ENCODE data around the gene FA2H.
"Not testable (repeated sequence)": the region's sequence is repeated elsewhere in the genome, so short reads cannot be mapped to it uniquely, and the experiment has no call there.

FA2H gene

DNA sequence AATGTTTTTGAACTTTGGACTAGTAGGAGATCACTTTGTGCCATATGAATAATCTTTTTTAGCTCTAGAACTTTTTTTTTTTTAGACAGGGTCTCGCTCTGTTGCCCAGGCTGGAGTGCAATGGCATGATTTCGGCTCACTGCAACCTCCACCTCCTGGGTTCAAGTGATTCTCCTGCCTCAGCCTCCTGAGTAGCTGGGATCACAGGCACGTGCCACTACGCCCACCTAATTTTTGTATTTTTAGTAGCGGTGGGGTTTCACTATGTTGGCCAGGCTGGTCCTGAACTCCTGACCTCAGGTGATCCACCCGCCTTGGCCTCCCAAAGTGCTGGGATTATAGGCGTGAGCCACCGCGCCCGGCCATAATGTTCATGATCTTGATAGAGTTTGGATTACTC lies 105.7 kb downstream of the FA2H start:
- not testable (repeated sequence) for DNase-seq

DNA sequence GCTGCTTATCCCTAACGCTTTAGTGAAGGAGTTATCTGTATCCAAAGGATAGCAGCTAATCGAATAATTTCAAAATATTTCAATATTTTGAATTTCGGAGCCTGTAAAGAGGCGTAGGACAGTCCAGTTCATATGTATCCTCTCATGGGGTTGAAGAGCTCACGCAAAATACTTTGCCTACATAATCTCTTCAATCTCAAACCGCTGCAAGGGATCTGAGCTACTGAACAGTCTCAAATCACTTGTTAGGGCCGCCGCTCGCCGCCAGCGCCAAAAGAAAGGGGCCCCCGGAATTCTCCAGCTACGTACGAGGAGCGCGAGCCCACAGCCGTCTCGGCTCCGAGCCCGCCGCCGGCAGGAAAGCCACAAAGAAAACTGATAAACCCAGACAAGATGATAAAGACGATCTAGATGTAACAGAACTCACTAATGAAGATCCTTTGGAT lies 107.3 kb downstream of the FA2H start:
- peak; percentile 1 for DNase-seq

DNA sequence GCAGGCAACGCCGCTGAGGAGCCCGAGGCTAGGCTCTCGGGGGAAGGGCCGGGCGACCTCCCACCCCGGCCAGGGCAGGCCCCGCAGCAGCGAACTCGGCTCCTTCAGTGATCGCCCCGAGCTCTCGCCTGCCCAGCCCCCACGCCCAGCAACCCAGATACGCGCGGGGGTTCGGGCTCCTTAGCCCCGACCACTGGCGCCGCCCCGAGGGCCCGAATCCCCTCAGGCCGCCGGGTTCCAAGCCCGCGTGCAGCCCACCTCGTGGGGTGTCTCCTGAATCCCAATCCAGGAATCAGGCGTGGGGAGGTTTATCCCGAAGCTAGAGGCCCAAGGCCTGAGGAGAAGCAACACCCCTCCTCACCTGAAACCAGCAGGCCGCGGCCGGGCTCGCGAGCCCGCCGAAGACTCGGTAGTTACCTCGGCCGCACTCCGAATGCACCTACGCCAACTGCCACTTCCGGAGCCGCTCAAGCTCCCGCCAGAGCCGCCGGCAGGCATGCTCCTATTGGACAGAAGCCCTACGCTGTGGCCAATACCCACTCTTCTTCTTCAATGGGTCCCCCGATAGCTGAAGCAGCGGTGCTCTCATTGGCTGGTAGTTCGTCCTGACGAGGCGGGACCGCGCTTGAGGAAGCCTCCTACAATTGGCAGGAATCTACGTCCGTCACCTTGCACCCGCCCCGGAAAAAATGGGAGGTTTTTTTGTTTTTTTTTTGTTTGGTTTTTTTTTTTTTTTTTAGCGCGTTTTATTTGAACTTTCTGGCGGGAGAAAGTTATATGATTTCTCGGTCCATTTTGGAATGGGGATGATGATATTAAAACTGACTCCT lies 108.0 kb downstream of the FA2H start, which contains the start of gene RFWD3:
Gene RFWD3 (minus strand): TSS at position 453 of the 830 bp plus-strand sequence. CDS start 5,428 bp downstream, outside the sequence.
- DNase-seq: peak; percentile 92

DNA sequence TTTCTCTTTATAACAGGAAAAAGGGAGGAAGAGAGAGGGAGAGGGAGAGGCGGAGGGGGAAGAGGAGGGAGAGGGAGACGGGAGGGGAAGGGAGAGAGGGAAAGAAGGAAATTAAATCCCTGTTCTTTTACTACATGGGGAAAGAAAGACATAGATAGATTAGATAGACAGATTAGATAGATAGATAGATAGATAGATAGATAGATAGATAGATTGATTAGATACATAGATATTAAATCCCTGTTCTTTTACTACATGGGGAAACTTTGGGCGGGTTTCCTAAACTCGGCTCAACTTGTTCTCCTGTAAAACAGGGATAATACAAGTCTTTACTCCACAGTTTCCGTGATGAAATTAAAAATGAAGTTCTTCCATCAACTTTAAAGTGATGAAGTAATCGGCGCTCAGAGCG lies 108.6 kb downstream of the FA2H start:
- no peak for DNase-seq
